ENCODE measurements around the gene CPB1.

CPB1 gene

GRCh38 chr3:148809835-148810234, 17.8 kb upstream of the CPB1 start:
- H3K4me1 ChIP-seq (ENCODE audit: low read depth, poor library complexity, severe bottlenecking), result no peaks in the 10 kb centered on the region
- no peaks in the 10 kb centered on the region for H3K79me2 ChIP-seq (ENCODE audit: insufficient read depth, low read depth)
- H3K36me3 ChIP-seq (ENCODE audit: insufficient read depth), result no peaks in the 10 kb centered on the region
- H3K27me3 ChIP-seq (ENCODE audit: insufficient read depth, low read depth), result no peaks in the 10 kb centered on the region
- H3K4me2 ChIP-seq, result no peak overlapping the region
- no peak overlapping the region for H3K27ac ChIP-seq
- no peak overlapping the region for H3K9ac ChIP-seq
- no peak overlapping the region for H2AFZ ChIP-seq (ENCODE audit: low read depth)
- no peaks in the 10 kb centered on the region for H4K20me1 ChIP-seq (ENCODE audit: insufficient read depth)
- no peak for TF ChIP-seq CTCF (conservative IDR thresholded peaks at IDR 0.05; ENCODE audit: low read depth, low read length)
- H3K4me3 ChIP-seq (IDR thresholded peaks at IDR 0.05; ENCODE audit: insufficient read depth, low read depth, low read length), result no peak overlapping the region

- Histone ChIP-seq H3K4me1 (ENCODE audit: low read depth, poor library complexity, severe bottlenecking) (no peaks in the 10 kb centered on the region), H2AFZ (ENCODE audit: low read depth) (no peak overlapping the region), H3K27me3 (ENCODE audit: insufficient read depth, low read depth) (no peaks in the 10 kb centered on the region), H3K36me3 (ENCODE audit: insufficient read depth) (no peaks in the 10 kb centered on the region), H3K4me3 (IDR thresholded peaks at IDR 0.05; ENCODE audit: insufficient read depth, low read depth, low read length) (no peak overlapping the region), H3K4me2 (no peak overlapping the region), H4K20me1 (ENCODE audit: insufficient read depth) (no peaks in the 10 kb centered on the region), H3K9ac (no peak overlapping the region), H3K27ac (no peak overlapping the region), H3K79me2 (ENCODE audit: insufficient read depth, low read depth) (no peaks in the 10 kb centered on the region)
- no peak for TF ChIP-seq CTCF (conservative IDR thresholded peaks at IDR 0.05; ENCODE audit: low read depth, low read length)
Observed at GRCh38 chr3:148815316-148816110, 12.1 kb upstream of the CPB1 start.

- Histone ChIP-seq H3K9ac (no peak overlapping the region), H4K20me1 (ENCODE audit: insufficient read depth) (no peaks in the 10 kb centered on the region), H3K36me3 (ENCODE audit: insufficient read depth) (no peaks in the 10 kb centered on the region), H3K4me1 (ENCODE audit: low read depth, poor library complexity, severe bottlenecking) (no peaks in the 10 kb centered on the region), H3K27me3 (ENCODE audit: insufficient read depth, low read depth) (no peaks in the 10 kb centered on the region), H3K27ac (no peak overlapping the region), H3K79me2 (ENCODE audit: insufficient read depth, low read depth) (no peaks in the 10 kb centered on the region), H3K4me2 (no peak overlapping the region), H2AFZ (ENCODE audit: low read depth) (no peak overlapping the region), H3K4me3 (IDR thresholded peaks at IDR 0.05; ENCODE audit: insufficient read depth, low read depth, low read length) (no peak overlapping the region)
- no peak for TF ChIP-seq CTCF (conservative IDR thresholded peaks at IDR 0.05; ENCODE audit: low read depth, low read length)
Observed at GRCh38 chr3:148816427-148816826, 11.2 kb upstream of the CPB1 start.

- Histone ChIP-seq H3K36me3 (ENCODE audit: insufficient read depth) (no peaks in the 10 kb centered on the region), H2AFZ (ENCODE audit: low read depth) (no peak overlapping the region), H3K27ac (no peak overlapping the region), H3K79me2 (ENCODE audit: insufficient read depth, low read depth) (no peaks in the 10 kb centered on the region), H3K4me2 (no peak overlapping the region), H4K20me1 (ENCODE audit: insufficient read depth) (no peaks in the 10 kb centered on the region), H3K9ac (no peak overlapping the region), H3K27me3 (ENCODE audit: insufficient read depth, low read depth) (no peaks in the 10 kb centered on the region), H3K4me3 (IDR thresholded peaks at IDR 0.05; ENCODE audit: insufficient read depth, low read depth, low read length) (no peak overlapping the region), H3K4me1 (ENCODE audit: low read depth, poor library complexity, severe bottlenecking) (no peaks in the 10 kb centered on the region)
- TF ChIP-seq CTCF (conservative IDR thresholded peaks at IDR 0.05; ENCODE audit: low read depth, low read length), result no peak
Observed at GRCh38 chr3:148816981-148817525, 10.6 kb upstream of the CPB1 start.
